Measurements from ENCODE around the gene HOXA7.

HOXA7 gene

DNA sequence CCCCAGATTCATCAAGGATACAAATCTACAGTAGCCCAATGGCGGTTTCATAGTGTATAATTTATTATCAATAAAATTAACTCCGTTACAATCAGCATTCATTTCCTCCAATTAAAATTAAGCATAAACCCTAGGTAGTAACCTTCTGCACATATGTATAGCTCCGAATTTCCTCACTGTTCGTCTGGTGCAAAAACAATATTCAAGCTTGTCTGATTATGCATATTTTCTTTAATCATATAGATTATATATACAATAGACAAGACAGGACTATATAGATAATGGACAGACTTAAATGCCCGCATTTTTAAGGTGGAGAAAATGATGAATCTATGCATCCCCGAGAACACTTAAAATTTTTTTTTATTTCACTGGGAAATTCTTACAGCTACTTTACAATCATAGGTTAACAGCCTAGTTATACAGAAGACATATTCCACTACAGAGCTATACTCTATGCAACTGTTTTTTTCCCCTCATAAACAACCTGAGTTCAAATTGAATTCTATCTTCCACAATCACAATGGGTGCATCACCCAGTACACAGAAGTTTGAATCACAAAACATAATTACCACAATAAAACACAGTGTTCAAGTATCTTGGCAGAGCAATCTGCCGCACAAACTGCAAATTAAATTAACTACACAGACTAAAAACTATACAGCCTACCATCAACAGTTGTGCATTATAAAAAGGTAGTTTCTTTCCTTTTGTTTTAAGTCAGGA lies 6.2 kb upstream of the HOXA7 start:
- no peaks in the 10 kb centered on the region for H3K36me3 ChIP-seq (ENCODE audit: control insufficient read depth, insufficient read depth, low read length)
- H3K4me1 ChIP-seq (ENCODE audit: control insufficient read depth, insufficient read depth, low read length) = no peaks in the 10 kb centered on the region
- H3K9me3 ChIP-seq (ENCODE audit: control insufficient read depth, insufficient read depth, low read length) = no peaks in the 10 kb centered on the region
- no peak overlapping the region for H3K4me3 ChIP-seq (ENCODE audit: low read depth, low read length)
- peaks cover 98% of the 10 kb centered on the region for H3K27me3 ChIP-seq (ENCODE audit: control insufficient read depth, insufficient read depth, low read length)
- H3K9ac ChIP-seq (ENCODE audit: low read depth, low read length) = no peak overlapping the region

GRCh38 chr7:27161721-27162560 lies 5.5 kb upstream of the HOXA7 start:
- no peaks in the 10 kb centered on the region for H3K9me3 ChIP-seq (ENCODE audit: control insufficient read depth, insufficient read depth, low read length)
- H3K36me3 ChIP-seq (ENCODE audit: control insufficient read depth, insufficient read depth, low read length) = no peaks in the 10 kb centered on the region
- peaks cover 98% of the 10 kb centered on the region for H3K27me3 ChIP-seq (ENCODE audit: control insufficient read depth, insufficient read depth, low read length)
- no peak overlapping the region for H3K9ac ChIP-seq (ENCODE audit: low read depth, low read length)
- peak overlapping the region; percentile 8 for H3K4me3 ChIP-seq (ENCODE audit: low read depth, low read length)
- no peaks in the 10 kb centered on the region for H3K4me1 ChIP-seq (ENCODE audit: control insufficient read depth, insufficient read depth, low read length)

DNA sequence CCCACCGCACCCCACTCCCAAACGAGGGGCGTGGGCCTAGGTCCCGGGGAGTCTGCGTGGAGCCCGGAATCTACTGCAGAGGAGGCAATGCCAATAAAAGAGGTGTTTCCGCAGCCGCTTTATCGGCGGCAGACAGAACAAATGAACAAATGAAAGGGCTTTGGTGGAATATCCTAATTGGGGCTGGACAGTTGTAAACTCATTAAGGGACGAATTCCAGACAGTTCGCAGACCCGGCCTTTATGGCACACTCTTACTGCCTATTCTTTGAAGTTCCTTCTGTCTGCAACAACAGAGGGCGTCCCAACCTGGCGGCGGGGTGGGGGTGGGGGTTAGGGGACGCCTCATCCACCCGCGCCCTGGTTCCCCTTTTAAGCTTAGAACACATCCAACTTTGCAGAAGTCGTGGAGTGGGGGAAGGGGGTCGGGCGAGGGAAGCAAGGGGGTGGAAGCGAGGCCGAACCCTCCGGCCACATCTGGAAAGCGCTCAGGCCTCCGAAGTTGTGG lies 4.8 kb upstream of the HOXA7 start:
- Histone ChIP-seq H3K9me3 (ENCODE audit: control insufficient read depth, insufficient read depth, low read length) (no peaks in the 10 kb centered on the region), H3K9ac (ENCODE audit: low read depth, low read length) (no peak overlapping the region), H3K4me1 (ENCODE audit: control insufficient read depth, insufficient read depth, low read length) (no peaks in the 10 kb centered on the region), H3K27me3 (ENCODE audit: control insufficient read depth, insufficient read depth, low read length) (peaks cover 97% of the 10 kb centered on the region), H3K4me3 (ENCODE audit: low read depth, low read length) (peak overlapping the region; percentile 46), H3K36me3 (ENCODE audit: control insufficient read depth, insufficient read depth, low read length) (no peaks in the 10 kb centered on the region)

- Histone ChIP-seq H3K36me3 (ENCODE audit: control insufficient read depth, insufficient read depth, low read length) (no peaks in the 10 kb centered on the region), H3K4me1 (ENCODE audit: control insufficient read depth, insufficient read depth, low read length) (no peaks in the 10 kb centered on the region), H3K9me3 (ENCODE audit: control insufficient read depth, insufficient read depth, low read length) (no peaks in the 10 kb centered on the region), H3K9ac (ENCODE audit: low read depth, low read length) (no peak overlapping the region), H3K4me3 (ENCODE audit: low read depth, low read length) (peak overlapping the region; percentile 46), H3K27me3 (ENCODE audit: control insufficient read depth, insufficient read depth, low read length) (peaks cover 97% of the 10 kb centered on the region)
Observed at GRCh38 chr7:27160546-27161213, 4.2 kb upstream of the HOXA7 start.

DNA sequence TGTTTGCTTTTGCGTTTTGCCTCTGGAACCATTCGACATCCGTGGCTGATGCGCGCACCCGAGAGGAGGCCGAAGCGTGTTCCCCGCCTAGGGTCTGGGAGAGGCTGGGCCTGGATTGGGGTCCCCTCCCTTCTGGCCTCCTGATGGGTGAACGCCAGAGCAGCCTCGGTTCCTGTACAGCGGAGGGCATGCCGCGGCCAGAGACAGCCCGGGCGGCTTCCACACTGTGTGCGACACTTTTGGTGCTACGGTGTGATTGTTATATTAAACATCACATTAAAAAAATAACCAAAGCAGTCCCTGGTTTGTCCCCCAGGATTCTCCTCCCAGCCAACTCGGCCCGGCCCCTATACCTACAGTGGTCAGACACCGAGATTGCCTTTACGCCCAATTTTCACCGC lies 3.7 kb upstream of the HOXA7 start:
- Histone ChIP-seq H3K4me3 (ENCODE audit: low read depth, low read length) (peak overlapping the region; percentile 46), H3K36me3 (ENCODE audit: control insufficient read depth, insufficient read depth, low read length) (no peaks in the 10 kb centered on the region), H3K27me3 (ENCODE audit: control insufficient read depth, insufficient read depth, low read length) (peaks cover 97% of the 10 kb centered on the region), H3K9me3 (ENCODE audit: control insufficient read depth, insufficient read depth, low read length) (no peaks in the 10 kb centered on the region), H3K9ac (ENCODE audit: low read depth, low read length) (no peak overlapping the region), H3K4me1 (ENCODE audit: control insufficient read depth, insufficient read depth, low read length) (no peaks in the 10 kb centered on the region)

DNA sequence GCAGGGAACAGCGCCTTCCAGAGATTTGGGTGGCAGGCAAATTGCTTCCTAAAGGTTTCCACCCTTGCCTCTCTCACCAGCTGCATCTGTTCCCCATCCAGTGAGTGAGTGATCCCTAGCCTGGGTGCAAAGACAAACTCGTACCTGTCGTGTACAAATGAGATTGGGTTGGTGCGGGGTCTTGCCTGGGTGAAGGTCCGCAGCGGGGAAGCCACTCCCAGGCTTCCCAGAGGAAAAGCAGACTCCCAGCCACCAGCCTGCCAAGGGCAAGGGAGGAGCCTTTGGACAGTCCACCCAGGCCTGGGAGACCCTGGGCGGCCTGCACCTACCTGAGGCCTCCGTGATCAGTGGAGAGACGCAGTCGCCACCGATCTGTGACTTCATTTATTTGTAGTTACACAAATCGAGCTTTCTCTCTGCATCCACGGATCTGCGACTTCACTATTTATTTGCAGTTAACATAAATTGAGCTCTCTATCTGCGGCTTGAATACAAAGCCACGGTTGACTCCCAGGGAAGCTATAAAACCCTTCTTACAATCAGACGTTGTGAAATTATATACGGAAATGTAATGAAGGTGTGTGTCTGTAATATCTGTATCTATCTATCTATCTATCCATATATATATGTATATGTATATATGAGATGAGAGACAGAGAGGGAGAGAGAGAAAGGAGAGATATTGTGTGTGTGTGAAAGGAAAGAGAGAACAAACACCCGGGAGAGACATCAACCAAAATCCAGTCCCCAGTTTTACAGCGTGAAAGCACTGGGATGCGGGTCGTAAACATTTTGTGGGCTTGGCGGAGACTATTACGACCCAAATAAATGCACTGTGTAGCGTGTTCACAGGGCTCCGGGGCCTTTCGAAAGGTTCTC lies 3.0 kb upstream of the HOXA7 start:
- H3K4me1 ChIP-seq (ENCODE audit: control insufficient read depth, insufficient read depth, low read length) = no peaks in the 10 kb centered on the region
- H3K9me3 ChIP-seq (ENCODE audit: control insufficient read depth, insufficient read depth, low read length) = no peaks in the 10 kb centered on the region
- H3K36me3 ChIP-seq (ENCODE audit: control insufficient read depth, insufficient read depth, low read length) = no peaks in the 10 kb centered on the region
- H3K9ac ChIP-seq (ENCODE audit: low read depth, low read length) = no peak overlapping the region
- H3K27me3 ChIP-seq (ENCODE audit: control insufficient read depth, insufficient read depth, low read length) = peaks cover 97% of the 10 kb centered on the region
- peak overlapping the region; percentile 20 for H3K4me3 ChIP-seq (ENCODE audit: low read depth, low read length)

DNA sequence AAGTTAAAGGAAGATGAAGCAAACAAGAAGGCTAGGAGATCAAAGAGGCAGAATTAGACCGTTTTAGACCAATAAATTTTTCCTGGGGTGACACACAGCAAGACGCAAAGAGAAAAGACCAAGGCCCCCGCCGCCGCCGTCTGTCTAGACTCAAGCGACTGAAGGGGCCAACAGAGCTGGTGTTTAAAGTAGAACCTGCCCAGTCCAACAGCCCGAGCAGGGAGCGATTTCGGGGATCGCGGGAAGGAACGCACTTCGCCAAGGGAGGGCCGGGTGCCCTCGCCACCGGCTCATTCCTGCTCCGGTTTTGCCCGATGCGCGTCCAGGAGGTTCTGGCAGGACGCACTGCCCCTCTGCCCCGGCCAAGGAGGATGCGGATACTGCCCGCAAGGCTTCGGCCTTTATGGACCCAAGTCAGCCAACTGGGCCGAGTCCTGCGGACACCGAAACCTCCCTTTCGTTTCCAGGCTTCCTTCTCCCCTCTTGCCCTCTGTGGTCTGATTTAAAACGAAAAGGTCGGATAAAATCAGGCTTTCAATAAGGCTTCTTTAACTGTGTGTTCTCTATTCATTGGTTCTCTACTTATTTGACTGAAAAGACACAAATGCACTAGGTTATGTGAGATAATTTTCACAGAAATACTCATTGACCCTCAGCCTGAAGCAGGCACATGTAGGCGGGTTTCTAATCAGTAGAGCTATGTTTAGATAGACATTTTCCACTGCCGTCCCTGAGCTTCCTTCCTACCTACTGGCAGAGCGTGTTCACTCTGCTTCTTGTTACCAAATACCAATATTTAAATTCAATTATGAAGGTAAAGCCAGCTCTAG lies 2.2 kb upstream of the HOXA7 start:
- Histone ChIP-seq H3K36me3 (ENCODE audit: control insufficient read depth, insufficient read depth, low read length) (no peaks in the 10 kb centered on the region), H3K9me3 (ENCODE audit: control insufficient read depth, insufficient read depth, low read length) (no peaks in the 10 kb centered on the region), H3K27me3 (ENCODE audit: control insufficient read depth, insufficient read depth, low read length) (peaks cover 97% of the 10 kb centered on the region), H3K4me1 (ENCODE audit: control insufficient read depth, insufficient read depth, low read length) (no peaks in the 10 kb centered on the region), H3K9ac (ENCODE audit: low read depth, low read length) (no peak overlapping the region), H3K4me3 (ENCODE audit: low read depth, low read length) (no peak overlapping the region)

GRCh38 chr7:27157702-27158431 lies 1.4 kb upstream of the HOXA7 start:
- no peaks in the 10 kb centered on the region for H3K9me3 ChIP-seq (ENCODE audit: control insufficient read depth, insufficient read depth, low read length)
- peaks cover 97% of the 10 kb centered on the region for H3K27me3 ChIP-seq (ENCODE audit: control insufficient read depth, insufficient read depth, low read length)
- H3K4me3 ChIP-seq (ENCODE audit: low read depth, low read length) = peak overlapping the region; percentile 30
- H3K4me1 ChIP-seq (ENCODE audit: control insufficient read depth, insufficient read depth, low read length) = no peaks in the 10 kb centered on the region
- H3K9ac ChIP-seq (ENCODE audit: low read depth, low read length) = no peak overlapping the region
- no peaks in the 10 kb centered on the region for H3K36me3 ChIP-seq (ENCODE audit: control insufficient read depth, insufficient read depth, low read length)

- Histone ChIP-seq H3K9ac (ENCODE audit: low read depth, low read length) (no peak overlapping the region), H3K4me3 (ENCODE audit: low read depth, low read length) (peak overlapping the region; percentile 30), H3K27me3 (ENCODE audit: control insufficient read depth, insufficient read depth, low read length) (peaks cover 97% of the 10 kb centered on the region), H3K36me3 (ENCODE audit: control insufficient read depth, insufficient read depth, low read length) (no peaks in the 10 kb centered on the region), H3K9me3 (ENCODE audit: control insufficient read depth, insufficient read depth, low read length) (no peaks in the 10 kb centered on the region), H3K4me1 (ENCODE audit: control insufficient read depth, insufficient read depth, low read length) (no peaks in the 10 kb centered on the region)
Observed at GRCh38 chr7:27156916-27157701, 634 bp upstream of the HOXA7 start.
